ENCODE data around the gene SLC38A4.

The SLC38A4 gene

DNA sequence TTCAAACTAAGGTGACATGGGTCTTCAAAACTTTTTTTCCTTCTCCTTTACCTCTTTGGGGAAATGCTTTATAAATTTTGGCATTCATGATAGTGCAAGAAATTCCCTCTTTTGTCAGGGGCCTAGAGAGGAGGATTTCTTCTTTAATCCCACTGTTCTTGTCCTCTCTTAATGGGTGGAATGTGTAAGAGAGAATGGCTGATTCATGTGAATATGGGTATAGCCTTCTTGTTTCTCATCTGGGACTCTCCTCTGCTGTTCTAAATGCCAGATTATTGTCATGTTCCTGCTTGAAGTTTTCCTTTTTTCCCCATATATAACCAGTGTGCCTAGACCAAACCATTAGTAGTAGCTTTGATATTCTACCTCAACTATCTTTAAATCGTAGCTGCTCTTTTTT, 46.7 kb downstream of the SLC38A4 start:
- Histone ChIP-seq H3K9ac (ENCODE audit: low read depth, low read length) (no peak overlapping the region), H3K4me3 (ENCODE audit: low read depth in 1 of 2, low read length in 2 of 2) (no peak overlapping the region), H3K36me3 (ENCODE audit: insufficient read depth, low read length) (no peaks in the 10 kb centered on the region), H3K9me3 (ENCODE audit: insufficient read depth, low read length, severe bottlenecking) (no peaks in the 10 kb centered on the region), H3K27ac (ENCODE audit: low read length) (no peak overlapping the region), H3K27me3 (ENCODE audit: insufficient read depth, low read length, poor library complexity) (no peaks in the 10 kb centered on the region), H3K79me2 (ENCODE audit: insufficient read depth, low read length) (no peaks in the 10 kb centered on the region), H3K4me1 (ENCODE audit: insufficient read depth, low read length) (no peaks in the 10 kb centered on the region), H2AFZ (ENCODE audit: low read depth, low read length) (no peak overlapping the region), H4K20me1 (ENCODE audit: insufficient read depth, low read length) (no peaks in the 10 kb centered on the region), H3K4me2 (ENCODE audit: insufficient read depth, low read length) (no peak overlapping the region)
- ATAC-seq (ENCODE audit: insufficient read depth, low read depth) (no peak), DNase-seq (no peak)
- TF ChIP-seq EZH2 (IDR thresholded peaks at IDR 0.05; ENCODE audit: borderline replicate concordance, low read depth, low read length, severe bottlenecking) = no peak
- TF ChIP-seq, protein P1, sequence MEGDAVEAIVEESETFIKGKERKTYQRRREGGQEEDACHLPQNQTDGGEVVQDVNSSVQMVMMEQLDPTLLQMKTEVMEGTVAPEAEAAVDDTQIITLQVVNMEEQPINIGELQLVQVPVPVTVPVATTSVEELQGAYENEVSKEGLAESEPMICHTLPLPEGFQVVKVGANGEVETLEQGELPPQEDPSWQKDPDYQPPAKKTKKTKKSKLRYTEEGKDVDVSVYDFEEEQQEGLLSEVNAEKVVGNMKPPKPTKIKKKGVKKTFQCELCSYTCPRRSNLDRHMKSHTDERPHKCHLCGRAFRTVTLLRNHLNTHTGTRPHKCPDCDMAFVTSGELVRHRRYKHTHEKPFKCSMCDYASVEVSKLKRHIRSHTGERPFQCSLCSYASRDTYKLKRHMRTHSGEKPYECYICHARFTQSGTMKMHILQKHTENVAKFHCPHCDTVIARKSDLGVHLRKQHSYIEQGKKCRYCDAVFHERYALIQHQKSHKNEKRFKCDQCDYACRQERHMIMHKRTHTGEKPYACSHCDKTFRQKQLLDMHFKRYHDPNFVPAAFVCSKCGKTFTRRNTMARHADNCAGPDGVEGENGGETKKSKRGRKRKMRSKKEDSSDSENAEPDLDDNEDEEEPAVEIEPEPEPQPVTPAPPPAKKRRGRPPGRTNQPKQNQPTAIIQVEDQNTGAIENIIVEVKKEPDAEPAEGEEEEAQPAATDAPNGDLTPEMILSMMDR (IDR thresholded peaks at IDR 0.05; ENCODE audit: borderline replicate concordance, extremely low read depth, low read length, poor library complexity, severe bottlenecking) = no peak

DNA sequence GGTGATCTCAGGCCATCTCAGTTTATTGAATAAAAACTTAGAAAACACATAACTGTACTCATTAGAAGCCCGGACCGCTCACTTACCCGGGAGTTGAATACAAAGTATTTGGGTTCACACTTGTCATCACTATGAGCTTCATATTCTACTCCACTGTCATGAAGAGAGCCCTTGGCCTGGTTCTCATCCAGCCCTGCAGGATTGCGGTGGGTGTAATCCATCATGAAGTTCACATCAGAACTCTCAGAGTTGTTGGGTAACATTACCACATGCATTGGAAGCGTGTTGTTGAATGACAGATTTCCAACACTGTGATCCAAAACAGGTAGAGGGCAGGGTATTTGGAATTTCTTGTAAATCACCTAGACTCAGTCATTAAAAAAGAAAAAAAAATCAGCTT, 47.4 kb downstream of the SLC38A4 start:
- no peaks in the 10 kb centered on the region for H3K79me2 ChIP-seq (ENCODE audit: insufficient read depth, low read length)
- DNase-seq (no peak), ATAC-seq (ENCODE audit: insufficient read depth, low read depth) (no peak)
- H2AFZ ChIP-seq (ENCODE audit: low read depth, low read length) = no peak overlapping the region
- H4K20me1 ChIP-seq (ENCODE audit: insufficient read depth, low read length) = no peaks in the 10 kb centered on the region
- no peaks in the 10 kb centered on the region for H3K4me1 ChIP-seq (ENCODE audit: insufficient read depth, low read length)
- H3K36me3 ChIP-seq (ENCODE audit: insufficient read depth, low read length) = no peaks in the 10 kb centered on the region
- no peaks in the 10 kb centered on the region for H3K9me3 ChIP-seq (ENCODE audit: insufficient read depth, low read length, severe bottlenecking)
- no peak overlapping the region for H3K4me2 ChIP-seq (ENCODE audit: insufficient read depth, low read length)
- H3K9ac ChIP-seq (ENCODE audit: low read depth, low read length) = no peak overlapping the region
- no peak overlapping the region for H3K27ac ChIP-seq (ENCODE audit: low read length)
- H3K27me3 ChIP-seq (ENCODE audit: insufficient read depth, low read length, poor library complexity) = no peaks in the 10 kb centered on the region
- no peak overlapping the region for H3K4me3 ChIP-seq (ENCODE audit: low read depth in 1 of 2, low read length in 2 of 2)
- TF ChIP-seq EZH2 (IDR thresholded peaks at IDR 0.05; ENCODE audit: borderline replicate concordance, low read depth, low read length, severe bottlenecking) = no peak
- TF ChIP-seq, protein P1 (IDR thresholded peaks at IDR 0.05; ENCODE audit: borderline replicate concordance, extremely low read depth, low read length, poor library complexity, severe bottlenecking) = no peak

DNA sequence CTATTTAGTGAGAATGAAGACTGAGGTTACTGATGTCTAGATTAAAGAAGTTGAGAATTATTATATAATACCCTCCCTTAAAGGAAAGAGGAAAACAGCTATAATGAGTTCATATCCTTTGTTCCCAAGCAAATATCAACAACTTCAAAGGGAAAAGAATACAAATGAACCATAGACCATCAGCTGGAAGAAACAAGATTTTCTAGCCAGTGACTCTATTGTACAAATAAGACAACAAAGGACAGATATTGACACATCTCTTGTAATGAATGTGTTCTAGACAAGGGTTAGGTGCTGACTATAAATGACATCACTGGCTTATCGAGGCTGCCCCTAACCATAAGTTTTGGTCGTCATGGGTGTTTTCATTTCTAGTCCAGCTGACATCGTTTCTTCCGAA, 48.2 kb downstream of the SLC38A4 start:
- Histone ChIP-seq H3K9me3 (ENCODE audit: insufficient read depth, low read length, severe bottlenecking) (no peaks in the 10 kb centered on the region), H3K9ac (ENCODE audit: low read depth, low read length) (no peak overlapping the region), H3K79me2 (ENCODE audit: insufficient read depth, low read length) (no peaks in the 10 kb centered on the region), H3K4me2 (ENCODE audit: insufficient read depth, low read length) (no peak overlapping the region), H4K20me1 (ENCODE audit: insufficient read depth, low read length) (no peaks in the 10 kb centered on the region), H3K27me3 (ENCODE audit: insufficient read depth, low read length, poor library complexity) (no peaks in the 10 kb centered on the region), H3K27ac (ENCODE audit: low read length) (no peak overlapping the region), H3K4me1 (ENCODE audit: insufficient read depth, low read length) (no peaks in the 10 kb centered on the region), H3K4me3 (ENCODE audit: low read depth in 1 of 2, low read length in 2 of 2) (no peak overlapping the region), H3K36me3 (ENCODE audit: insufficient read depth, low read length) (no peaks in the 10 kb centered on the region), H2AFZ (ENCODE audit: low read depth, low read length) (no peak overlapping the region)
- DNase-seq = no peak
- no peak for TF ChIP-seq EZH2 (IDR thresholded peaks at IDR 0.05; ENCODE audit: borderline replicate concordance, low read depth, low read length, severe bottlenecking)
- TF ChIP-seq, protein P1 (IDR thresholded peaks at IDR 0.05; ENCODE audit: borderline replicate concordance, extremely low read depth, low read length, poor library complexity, severe bottlenecking) = no peak
- ATAC-seq (ENCODE audit: insufficient read depth, low read depth) = no peak

DNA sequence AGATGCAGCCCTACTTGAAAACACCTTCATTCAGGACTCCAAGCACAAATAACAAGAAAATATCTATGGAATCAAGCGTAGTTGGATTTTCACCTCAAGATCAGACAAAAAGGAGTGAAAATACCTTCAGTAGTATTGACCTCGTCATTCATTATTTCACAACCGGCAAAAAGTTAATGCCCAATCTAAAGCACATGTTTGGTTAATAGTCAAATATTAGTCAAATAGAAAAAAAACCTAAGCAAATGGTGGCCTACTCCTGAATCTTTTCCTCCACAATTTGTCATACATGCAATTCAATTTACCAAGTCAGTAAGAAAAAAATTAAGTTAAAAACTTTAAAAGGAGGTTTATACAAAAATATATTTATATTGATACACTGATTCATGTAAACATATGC, 50.0 kb downstream of the SLC38A4 start:
- H3K9ac ChIP-seq (ENCODE audit: low read depth, low read length) = no peak overlapping the region
- no peaks in the 10 kb centered on the region for H3K36me3 ChIP-seq (ENCODE audit: insufficient read depth, low read length)
- no peak overlapping the region for H3K4me2 ChIP-seq (ENCODE audit: insufficient read depth, low read length)
- H3K79me2 ChIP-seq (ENCODE audit: insufficient read depth, low read length) = no peaks in the 10 kb centered on the region
- H3K27me3 ChIP-seq (ENCODE audit: insufficient read depth, low read length, poor library complexity) = no peaks in the 10 kb centered on the region
- DNase-seq = no peak
- no peak overlapping the region for H3K4me3 ChIP-seq (ENCODE audit: low read depth in 1 of 2, low read length in 2 of 2)
- H3K9me3 ChIP-seq (ENCODE audit: insufficient read depth, low read length, severe bottlenecking) = no peaks in the 10 kb centered on the region
- no peak for ATAC-seq (ENCODE audit: insufficient read depth, low read depth)
- H3K27ac ChIP-seq (ENCODE audit: low read length) = no peak overlapping the region
- H4K20me1 ChIP-seq (ENCODE audit: insufficient read depth, low read length) = no peaks in the 10 kb centered on the region
- TF ChIP-seq EZH2 (IDR thresholded peaks at IDR 0.05; ENCODE audit: borderline replicate concordance, low read depth, low read length, severe bottlenecking) = no peak
- TF ChIP-seq, protein P1 (IDR thresholded peaks at IDR 0.05; ENCODE audit: borderline replicate concordance, extremely low read depth, low read length, poor library complexity, severe bottlenecking) = no peak
- H3K4me1 ChIP-seq (ENCODE audit: insufficient read depth, low read length) = no peaks in the 10 kb centered on the region
- no peak overlapping the region for H2AFZ ChIP-seq (ENCODE audit: low read depth, low read length)

All from DND-41 (cell line).